Measurements from ENCODE around the gene SEC14L3.

The SEC14L3 gene

DNA sequence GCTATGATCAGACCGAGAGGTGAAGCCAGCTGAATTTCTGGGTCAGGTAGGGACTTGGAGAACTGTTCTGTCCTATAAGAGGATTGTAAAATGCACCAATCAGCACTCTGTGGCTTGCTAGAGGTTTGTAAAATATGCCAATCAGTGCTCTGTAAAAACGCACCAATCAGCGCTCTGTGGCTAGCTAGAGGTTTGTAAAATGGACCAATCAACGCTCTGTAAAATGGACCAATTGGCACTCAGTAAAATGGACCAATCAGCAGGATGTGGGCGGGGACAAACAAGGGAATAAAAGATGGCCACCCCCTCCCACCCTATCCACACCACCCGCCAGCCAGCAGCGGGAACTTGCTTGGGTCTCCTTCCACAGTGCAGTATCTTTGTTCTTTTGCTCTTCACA is 40.1 kb upstream of the SEC14L3 start:
- DNase-seq (ENCODE audit: low read depth), result no peak
- no peak for TF ChIP-seq CTCF (IDR thresholded peaks at IDR 0.05; ENCODE audit: control insufficient read depth, extremely low read depth, insufficient read depth)
- no peak overlapping the region for H3K4me3 ChIP-seq (ENCODE audit: low read depth, low read length)

- no peak for TF ChIP-seq CTCF (IDR thresholded peaks at IDR 0.05; ENCODE audit: control insufficient read depth, extremely low read depth, insufficient read depth)
- H3K4me3 ChIP-seq (ENCODE audit: low read depth, low read length), result no peak overlapping the region
- no peak for DNase-seq (ENCODE audit: low read depth)
Measured at GRCh38 chr22:30511109-30511508, 39.3 kb upstream of the SEC14L3 start.

- TF ChIP-seq CTCF (IDR thresholded peaks at IDR 0.05; ENCODE audit: control insufficient read depth, extremely low read depth, insufficient read depth), result no peak
- DNase-seq (ENCODE audit: low read depth), result no peak
Measured at GRCh38 chr22:30508216-30508615, 36.4 kb upstream of the SEC14L3 start.

GRCh38 chr22:30507670-30508069 is 35.9 kb upstream of the SEC14L3 start:
- no peak overlapping the region for H3K4me3 ChIP-seq (ENCODE audit: low read depth, low read length)
- TF ChIP-seq CTCF (IDR thresholded peaks at IDR 0.05; ENCODE audit: control insufficient read depth, extremely low read depth, insufficient read depth), result no peak
- no peak for DNase-seq (ENCODE audit: low read depth)

More at GRCh38 chr22:30508216-30508615, 36.4 kb upstream of the SEC14L3 start:
- H3K4me3 ChIP-seq (ENCODE audit: low read depth, low read length), result no peak overlapping the region

DNA sequence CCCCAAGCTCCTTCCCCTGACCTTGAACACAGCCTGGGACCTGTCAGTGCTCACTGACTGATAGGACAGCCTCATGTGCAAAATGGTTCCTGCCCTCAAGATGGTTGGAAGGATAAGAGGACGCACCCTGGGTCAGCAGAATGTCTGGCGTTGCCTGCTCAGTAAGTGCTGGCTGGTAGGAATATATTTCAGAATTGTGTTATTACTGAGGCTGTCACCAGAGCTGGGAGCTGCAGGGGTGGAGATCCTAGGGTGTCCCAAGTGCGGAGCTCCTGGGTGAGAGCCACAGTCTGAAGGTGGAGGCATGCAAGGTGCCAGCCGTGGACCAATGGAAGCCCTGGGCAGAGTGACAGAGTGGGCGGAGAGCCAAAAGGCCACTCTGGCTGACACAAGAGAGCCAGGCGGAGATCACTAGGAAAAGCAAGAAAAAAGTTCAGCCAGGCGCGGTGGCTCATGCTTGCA is 34.7 kb upstream of the SEC14L3 start:
- TF ChIP-seq CTCF (IDR thresholded peaks at IDR 0.05; ENCODE audit: control insufficient read depth, extremely low read depth, insufficient read depth), result no peak
- H3K4me3 ChIP-seq (ENCODE audit: low read depth, low read length), result no peak overlapping the region
- no peak for DNase-seq (ENCODE audit: low read depth)

- no peak overlapping the region for H3K4me3 ChIP-seq (ENCODE audit: low read depth, low read length)
- TF ChIP-seq CTCF (IDR thresholded peaks at IDR 0.05; ENCODE audit: control insufficient read depth, extremely low read depth, insufficient read depth), result no peak
- DNase-seq (ENCODE audit: low read depth), result no peak
Measured at GRCh38 chr22:30503551-30503950, 31.7 kb upstream of the SEC14L3 start.

- H3K4me3 ChIP-seq (ENCODE audit: low read depth, low read length), result no peak overlapping the region
- DNase-seq (ENCODE audit: low read depth), result no peak
- TF ChIP-seq CTCF (IDR thresholded peaks at IDR 0.05; ENCODE audit: control insufficient read depth, extremely low read depth, insufficient read depth), result no peak
Measured at GRCh38 chr22:30502911-30503310, 31.1 kb upstream of the SEC14L3 start.

Data from LNCaP clone FGC (cell line).